Body of pancreas (tissue), 4 donors: ENCODE data around the gene CFL1.

Experiments
- POLR2A ChIP-seq, 3 donors: fragments of 450-650 bp; IDR thresholded peaks; one replicate each; pipeline ENCODE4 v1.6.1; 2016; ENCODE audit warnings: antibody characterized with exemption in 3 of 3, mild to moderate bottlenecking in 2 of 3
- TF ChIP-seq, protein P1 (sequence below), 7 experiments: fragments of 450-650 bp in 4 of 7; fragments of 200-600 bp in 3 of 7; sonication (generic) in 3 of 7; IDR thresholded peaks; one replicate each; pipeline ENCODE4 v1.5.1; 2016 to 2019; ENCODE audit warnings: antibody characterized with exemption in 7 of 7

DNA sequence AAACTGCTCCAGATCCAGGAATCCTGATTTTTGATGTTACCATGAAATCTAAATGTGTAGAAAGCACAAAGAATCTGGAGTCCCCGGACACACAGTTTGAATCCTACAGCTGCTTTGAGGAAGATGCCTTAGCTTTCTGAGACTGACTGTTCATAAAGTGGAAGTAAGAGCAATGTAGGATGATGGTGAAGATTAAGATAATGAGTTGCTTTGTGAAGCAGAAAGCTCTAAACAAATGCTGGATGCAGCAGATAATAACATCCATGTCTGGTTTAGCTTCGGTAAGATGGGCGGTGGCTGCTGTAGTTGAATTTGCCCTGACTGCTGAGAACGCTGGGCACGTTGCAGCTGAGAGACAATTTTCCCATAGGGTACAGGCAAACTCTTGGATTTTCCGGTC is 51.0 kb downstream of the CFL1 start:
- TF ChIP-seq POLR2A (IDR thresholded peaks at IDR 0.05) = no peak
- TF ChIP-seq, protein P1, sequence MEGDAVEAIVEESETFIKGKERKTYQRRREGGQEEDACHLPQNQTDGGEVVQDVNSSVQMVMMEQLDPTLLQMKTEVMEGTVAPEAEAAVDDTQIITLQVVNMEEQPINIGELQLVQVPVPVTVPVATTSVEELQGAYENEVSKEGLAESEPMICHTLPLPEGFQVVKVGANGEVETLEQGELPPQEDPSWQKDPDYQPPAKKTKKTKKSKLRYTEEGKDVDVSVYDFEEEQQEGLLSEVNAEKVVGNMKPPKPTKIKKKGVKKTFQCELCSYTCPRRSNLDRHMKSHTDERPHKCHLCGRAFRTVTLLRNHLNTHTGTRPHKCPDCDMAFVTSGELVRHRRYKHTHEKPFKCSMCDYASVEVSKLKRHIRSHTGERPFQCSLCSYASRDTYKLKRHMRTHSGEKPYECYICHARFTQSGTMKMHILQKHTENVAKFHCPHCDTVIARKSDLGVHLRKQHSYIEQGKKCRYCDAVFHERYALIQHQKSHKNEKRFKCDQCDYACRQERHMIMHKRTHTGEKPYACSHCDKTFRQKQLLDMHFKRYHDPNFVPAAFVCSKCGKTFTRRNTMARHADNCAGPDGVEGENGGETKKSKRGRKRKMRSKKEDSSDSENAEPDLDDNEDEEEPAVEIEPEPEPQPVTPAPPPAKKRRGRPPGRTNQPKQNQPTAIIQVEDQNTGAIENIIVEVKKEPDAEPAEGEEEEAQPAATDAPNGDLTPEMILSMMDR (IDR thresholded peaks at IDR 0.05) = no peak
